Ascending aorta (tissue), 2 donors: ENCODE results near the gene TOR1AIP2. TPM values are rescaled to one million over a fixed set of nuclear protein-coding genes. Genes with fewer than 3 reads are reported as not detected.
A peak's percentile ranks its signal among the peaks of the same experiment; 100 is the strongest.

Source experiments
- DNase-seq, 2 donors: peaks; one replicate each; pipeline ENCODE4 v3.0.0-alpha.2; 2019; ENCODE audit warnings: low spot score in 2 of 2
- H3K27ac ChIP-seq, 2 donors: fragments of 200-600 bp; sonication (generic); one replicate each; pipeline ENCODE4 v1.5.1; 2016 to 2017; ENCODE audit warnings: mild to moderate bottlenecking in 1 of 2
- H3K27me3 ChIP-seq: fragments of 200-600 bp; sonication (generic); one replicate; pipeline ENCODE4 v1.5.1; 2017
- H3K36me3 ChIP-seq, 2 donors: fragments of 200-600 bp; sonication (generic); one replicate each; pipeline ENCODE4 v1.5.1; 2016
- H3K4me1 ChIP-seq, 2 donors: fragments of 200-600 bp; sonication (generic); one replicate each; pipeline ENCODE4 v1.5.1; 2016 to 2017; ENCODE audit warnings: mild to moderate bottlenecking in 1 of 2
- H3K4me3 ChIP-seq, 2 donors: fragments of 200-600 bp; sonication (generic); one replicate each; pipeline ENCODE4 v1.5.1; 2016 to 2017; ENCODE audit warnings: mild to moderate bottlenecking in 1 of 2
- H3K9me3 ChIP-seq, 2 donors: fragments of 200-600 bp; sonication (generic); one replicate each; pipeline ENCODE4 v1.5.1; 2016
- intact Hi-C: fragments of 100-400 bp; cut with DNase I; formaldehyde crosslinking; loops from one replicate; pipeline ENCODE4 v1.15.1; 2023
- total RNA-seq: library from RNA; depleted of rRNA; stranded (reverse); fragments of >200 nt; gene quantifications from one replicate; pipeline ENCODE4 v1.1.0, GENCODE V29; 2016
- TF ChIP-seq, protein P1 (sequence below), 3 experiments: fragments of 200-600 bp in 2 of 3; fragments of 450-650 bp in 1 of 3; sonication (generic) in 2 of 3; IDR thresholded peaks; one replicate each; pipeline ENCODE4 v1.5.1; 2016 to 2019; ENCODE audit warnings: antibody characterized with exemption in 3 of 3, mild to moderate bottlenecking in 1 of 3, moderate library complexity in 1 of 3

Gene TOR1AIP2
- total RNA-seq, 1 donor from 2014 or later, result 12.2 TPM

DNA sequence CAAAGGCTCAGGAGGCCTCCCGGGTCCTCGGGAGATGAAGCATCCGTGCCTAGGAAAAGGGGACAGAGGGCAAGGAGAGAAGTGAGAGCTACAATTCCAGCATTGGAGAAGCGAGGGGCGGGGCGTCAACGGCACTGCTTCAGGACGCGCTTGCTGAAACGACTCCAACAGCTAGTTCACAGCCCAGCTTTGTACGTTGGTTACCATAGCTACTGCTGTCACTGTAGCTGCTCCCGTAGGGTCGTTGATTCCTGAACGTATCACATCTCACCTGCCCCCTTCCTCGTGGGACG, 63.1 kb downstream of the TOR1AIP2 start:
- Histone ChIP-seq H3K4me3 (peak overlapping the region; percentile 42 to 62), H3K36me3 (no peaks in the 10 kb centered on the region), H3K9me3 (no peaks in the 10 kb centered on the region), H3K27me3 (no peaks in the 10 kb centered on the region), H3K27ac (no peak overlapping the region), H3K4me1 (peaks cover 3 to 10% of the 10 kb centered on the region in 2 donors)
- no peak for DNase-seq
- TF ChIP-seq, protein P1, sequence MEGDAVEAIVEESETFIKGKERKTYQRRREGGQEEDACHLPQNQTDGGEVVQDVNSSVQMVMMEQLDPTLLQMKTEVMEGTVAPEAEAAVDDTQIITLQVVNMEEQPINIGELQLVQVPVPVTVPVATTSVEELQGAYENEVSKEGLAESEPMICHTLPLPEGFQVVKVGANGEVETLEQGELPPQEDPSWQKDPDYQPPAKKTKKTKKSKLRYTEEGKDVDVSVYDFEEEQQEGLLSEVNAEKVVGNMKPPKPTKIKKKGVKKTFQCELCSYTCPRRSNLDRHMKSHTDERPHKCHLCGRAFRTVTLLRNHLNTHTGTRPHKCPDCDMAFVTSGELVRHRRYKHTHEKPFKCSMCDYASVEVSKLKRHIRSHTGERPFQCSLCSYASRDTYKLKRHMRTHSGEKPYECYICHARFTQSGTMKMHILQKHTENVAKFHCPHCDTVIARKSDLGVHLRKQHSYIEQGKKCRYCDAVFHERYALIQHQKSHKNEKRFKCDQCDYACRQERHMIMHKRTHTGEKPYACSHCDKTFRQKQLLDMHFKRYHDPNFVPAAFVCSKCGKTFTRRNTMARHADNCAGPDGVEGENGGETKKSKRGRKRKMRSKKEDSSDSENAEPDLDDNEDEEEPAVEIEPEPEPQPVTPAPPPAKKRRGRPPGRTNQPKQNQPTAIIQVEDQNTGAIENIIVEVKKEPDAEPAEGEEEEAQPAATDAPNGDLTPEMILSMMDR (IDR thresholded peaks at IDR 0.05), result no peak
- intact Hi-C loops, result loop anchor here (2.0 to 5.0 kb wide), 2 partner anchors 108 to 737 kb away; no protein-coding TSS in a partner anchor

DNA sequence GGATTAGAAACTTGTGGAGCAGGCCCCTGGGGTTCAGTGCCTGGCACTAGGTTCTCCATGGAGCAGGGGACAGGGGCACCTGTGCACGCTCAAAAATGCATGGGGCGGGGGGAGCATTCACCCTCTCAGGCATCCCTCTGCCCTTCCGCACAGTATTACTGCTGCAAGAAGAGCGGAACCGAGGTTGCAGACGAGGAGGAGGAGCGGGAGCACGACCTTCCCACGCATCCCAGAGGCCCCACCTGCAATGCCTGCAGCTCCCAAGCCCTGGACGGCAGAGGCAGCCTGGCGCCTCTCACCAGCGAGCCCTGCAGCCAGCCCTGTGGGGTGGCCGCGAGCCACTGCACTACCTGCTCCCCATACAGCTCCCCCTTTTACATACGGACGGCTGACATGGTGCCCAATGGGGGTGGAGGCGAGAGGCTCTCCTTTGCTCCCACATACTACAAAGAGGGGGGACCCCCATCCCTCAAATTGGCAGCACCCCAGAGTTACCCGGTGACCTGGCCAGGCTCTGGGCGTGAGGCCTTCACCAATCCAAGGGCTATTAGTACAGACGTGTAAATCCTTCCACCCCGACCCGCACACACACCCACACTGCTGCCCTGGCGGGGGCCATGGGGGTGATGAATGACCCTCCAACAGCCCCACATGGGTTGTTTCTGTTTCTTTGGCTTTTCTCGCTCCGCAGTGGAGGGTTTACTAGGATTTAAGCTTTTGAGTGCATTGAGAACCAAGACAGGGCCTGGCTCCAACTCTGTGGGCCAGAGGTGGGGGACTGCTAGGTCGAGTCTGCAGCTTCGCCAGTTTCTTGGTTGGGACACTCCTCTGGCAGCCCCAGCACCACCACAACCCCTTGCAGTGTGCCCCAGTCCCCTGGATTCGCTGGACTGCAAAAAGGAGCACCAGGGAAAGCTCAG, 63.7 kb downstream of the TOR1AIP2 start:
- Histone ChIP-seq H3K27ac (no peak overlapping the region), H3K36me3 (no peaks in the 10 kb centered on the region), H3K4me3 (peak overlapping the region; percentile 42 to 62), H3K4me1 (peaks cover 3 to 10% of the 10 kb centered on the region in 2 donors), H3K27me3 (no peaks in the 10 kb centered on the region), H3K9me3 (no peaks in the 10 kb centered on the region)
- TF ChIP-seq, protein P1 (IDR thresholded peaks at IDR 0.05), result no peak
- intact Hi-C loops, result loop anchor here (2.0 to 5.0 kb wide), 2 partner anchors 107 to 737 kb away; no protein-coding TSS in a partner anchor
- DNase-seq, result no peak

DNA sequence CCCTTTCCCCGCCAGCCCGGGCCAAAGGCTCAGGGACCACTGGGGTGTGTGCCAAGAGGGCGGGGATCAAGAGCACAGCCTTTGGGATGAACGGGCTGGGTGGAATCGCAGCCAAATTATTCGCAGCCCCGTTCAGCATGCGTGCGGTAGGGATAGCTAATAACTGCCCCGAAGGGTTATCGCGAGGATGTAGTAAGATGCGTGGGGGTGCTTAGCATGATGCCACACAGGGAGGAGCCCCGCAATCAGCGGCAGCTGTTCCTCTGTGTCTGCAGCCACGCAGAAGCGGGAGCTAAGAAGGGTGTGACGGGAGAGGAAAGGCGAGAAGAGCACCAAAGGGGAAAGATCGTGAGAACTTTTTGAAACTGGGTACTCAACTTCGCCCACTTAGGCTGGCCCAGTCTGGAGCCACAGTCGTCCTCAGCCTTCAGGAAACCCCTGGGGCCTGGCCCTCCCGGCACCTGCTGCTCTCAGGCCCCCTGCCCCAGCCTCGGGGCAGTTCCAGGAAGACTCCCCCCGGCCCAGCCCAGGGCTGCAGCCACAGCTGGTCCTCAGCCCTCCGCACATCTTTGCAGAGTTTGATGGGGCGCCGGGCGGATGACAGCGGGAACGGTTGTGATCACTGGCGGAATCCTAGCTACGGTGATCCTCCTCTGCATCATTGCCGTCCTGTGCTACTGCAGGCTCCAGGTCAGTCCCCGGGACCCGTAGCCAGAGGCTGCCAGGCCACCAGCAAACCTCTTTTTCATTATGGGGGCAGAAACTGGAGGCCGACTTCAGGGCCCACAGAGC, 64.9 kb downstream of the TOR1AIP2 start:
- Histone ChIP-seq H3K4me3 (no peak overlapping the region), H3K4me1 (peaks cover 3 to 10% of the 10 kb centered on the region in 2 donors), H3K36me3 (no peaks in the 10 kb centered on the region), H3K27me3 (no peaks in the 10 kb centered on the region), H3K9me3 (no peaks in the 10 kb centered on the region), H3K27ac (no peak overlapping the region)
- DNase-seq, result no peak
- TF ChIP-seq, protein P1 (IDR thresholded peaks at IDR 0.05), result no peak
- intact Hi-C loops, result loop anchor here (5.0 kb wide), 1 partner anchor 735 kb away; no protein-coding TSS in a partner anchor

- no peak for DNase-seq
- peaks cover 0 to 5% of the 10 kb centered on the region in 2 donors for H3K4me1 ChIP-seq
- no peaks in the 10 kb centered on the region for H3K9me3 ChIP-seq
- no peak overlapping the region for H3K4me3 ChIP-seq
- TF ChIP-seq, protein P1 (IDR thresholded peaks at IDR 0.05), result no peak
- intact Hi-C loops, result loop anchor here (5.0 kb wide), 1 partner anchor 733 kb away; no protein-coding TSS in a partner anchor
- H3K27me3 ChIP-seq, result no peaks in the 10 kb centered on the region
- H3K27ac ChIP-seq, result no peak overlapping the region
- H3K36me3 ChIP-seq, result no peaks in the 10 kb centered on the region
Observed at GRCh38 chr1:179810367-179810715, 67.3 kb downstream of the TOR1AIP2 start.

GRCh38 chr1:179809506-179810366, 67.9 kb downstream of the TOR1AIP2 start:
- Histone ChIP-seq H3K36me3 (no peaks in the 10 kb centered on the region), H3K4me1 (peaks cover 0 to 5% of the 10 kb centered on the region in 2 donors), H3K27ac (no peak overlapping the region), H3K27me3 (no peaks in the 10 kb centered on the region), H3K4me3 (no peak overlapping the region), H3K9me3 (no peaks in the 10 kb centered on the region)
- TF ChIP-seq, protein P1 (IDR thresholded peaks at IDR 0.05), result peak; percentile 71 to 86 (median 80)
- intact Hi-C loops, result loop anchor here (5.0 kb wide), 1 partner anchor 732 kb away; no protein-coding TSS in a partner anchor
- peak in 1 of 2 donors; percentile 71 for DNase-seq
